HG03442 (cell line): Measurements from ENCODE around the gene LBX2.
"Not testable (repeated sequence)": the region's sequence is repeated elsewhere in the genome, so short reads cannot be mapped to it uniquely, and the experiment has no call there.

ENCODE experiments used
- ATAC-seq: cut with Tn5 transposase; IDR thresholded peaks from one replicate; pipeline ENCODE4 v1.9.1; 2021; ENCODE audit warnings: mild to moderate bottlenecking, moderate library complexity; ENCODE audit not compliant: unreplicated experiment

LBX2 gene

DNA sequence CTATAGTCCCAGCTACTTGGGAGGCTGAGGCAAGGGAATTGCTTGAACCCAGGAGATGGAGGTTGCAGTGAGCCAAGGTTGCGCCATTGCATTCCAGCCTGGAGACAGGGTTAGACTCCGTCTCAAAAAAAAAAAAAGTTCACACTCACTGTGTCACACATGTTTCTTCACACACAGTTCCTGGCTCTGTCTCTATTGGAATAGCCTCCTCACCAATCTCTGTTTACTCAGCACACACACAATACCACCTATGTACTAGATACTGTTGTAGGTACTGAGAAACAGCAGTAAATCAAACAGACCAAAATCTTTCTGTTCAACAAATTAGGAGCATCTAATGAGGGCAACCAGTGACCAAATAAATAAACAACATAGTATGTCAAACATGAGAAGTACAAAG, 13.3 kb downstream of the LBX2 start:
- ATAC-seq, result no peak

DNA sequence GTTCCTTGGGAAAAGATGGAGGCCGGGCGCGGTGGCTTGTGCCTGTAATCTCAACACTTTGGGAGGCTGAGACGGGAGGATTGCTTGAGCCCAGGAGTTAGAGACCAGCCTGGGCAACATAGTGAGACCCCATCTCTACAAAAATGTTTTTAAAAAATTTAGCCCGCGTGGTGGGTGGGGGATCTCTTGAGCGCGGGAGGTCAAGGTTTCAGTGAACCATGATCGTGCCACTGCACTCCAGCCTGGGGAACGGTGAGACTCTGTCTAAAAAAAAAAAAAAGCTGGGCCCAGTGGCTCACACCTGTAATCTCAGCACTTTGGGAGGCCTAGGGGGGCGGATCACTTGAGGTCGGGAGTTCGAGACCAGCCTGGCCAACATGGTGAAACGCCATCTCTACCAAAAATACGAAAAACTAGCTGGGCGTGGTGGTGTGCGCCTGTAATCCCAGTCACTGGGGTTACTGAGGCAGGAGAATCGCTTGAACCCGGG, 15.7 kb downstream of the LBX2 start:
- ATAC-seq, result not testable (repeated sequence)

DNA sequence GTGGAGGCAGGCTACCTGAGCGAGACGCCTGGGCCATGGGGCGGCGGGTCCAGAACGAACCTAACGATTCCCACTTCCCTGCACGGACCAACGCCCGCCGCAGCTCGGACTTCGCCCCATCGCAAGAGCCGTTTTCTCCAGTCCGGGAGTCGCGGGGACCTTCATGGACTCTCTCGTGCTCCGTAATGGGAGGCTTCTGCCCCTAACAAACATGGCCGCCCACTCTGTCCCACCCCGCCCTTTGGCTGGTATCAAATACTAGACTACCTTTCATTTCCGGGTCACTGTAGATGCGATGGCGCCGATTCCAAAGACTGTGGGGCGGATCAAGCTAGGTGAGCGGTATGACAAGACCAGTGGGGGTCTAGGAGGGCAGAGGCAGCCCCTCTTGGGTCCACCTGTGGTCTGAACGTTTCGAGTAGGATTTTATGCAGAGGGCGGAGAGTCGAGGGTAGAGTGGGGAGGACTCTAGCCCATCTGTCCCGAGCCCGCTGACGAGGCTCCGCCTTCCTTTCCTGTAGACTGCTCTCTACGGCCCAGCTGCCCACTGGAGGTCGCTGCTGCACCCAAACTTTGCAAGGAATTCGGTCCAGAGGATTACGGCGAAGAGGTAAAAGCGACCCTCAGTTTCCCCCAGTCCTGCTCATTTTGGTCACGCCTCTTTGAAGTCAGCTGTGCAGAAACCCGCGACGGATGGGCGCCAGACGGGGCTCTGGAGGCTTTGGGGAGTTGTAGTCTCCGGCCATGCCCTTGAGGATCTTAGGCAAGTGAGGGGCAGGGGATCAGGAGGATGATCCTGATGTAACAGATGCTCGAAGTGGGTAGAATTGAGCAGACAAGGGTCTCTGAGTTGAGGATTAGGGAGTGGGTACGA, 16.4 kb downstream of the LBX2 start, which contains the start of the genes CCDC142 and TTC31:
Gene CCDC142, minus strand, starts transcription at position 198 of the 874 bp plus-strand sequence. Its CDS starts 161 bp downstream, at position 37.
Gene TTC31, plus strand, starts transcription at position 281 of the 874 bp plus-strand sequence. Its CDS starts 15 bp downstream, at position 296.
- peak; percentile 84 for ATAC-seq

DNA sequence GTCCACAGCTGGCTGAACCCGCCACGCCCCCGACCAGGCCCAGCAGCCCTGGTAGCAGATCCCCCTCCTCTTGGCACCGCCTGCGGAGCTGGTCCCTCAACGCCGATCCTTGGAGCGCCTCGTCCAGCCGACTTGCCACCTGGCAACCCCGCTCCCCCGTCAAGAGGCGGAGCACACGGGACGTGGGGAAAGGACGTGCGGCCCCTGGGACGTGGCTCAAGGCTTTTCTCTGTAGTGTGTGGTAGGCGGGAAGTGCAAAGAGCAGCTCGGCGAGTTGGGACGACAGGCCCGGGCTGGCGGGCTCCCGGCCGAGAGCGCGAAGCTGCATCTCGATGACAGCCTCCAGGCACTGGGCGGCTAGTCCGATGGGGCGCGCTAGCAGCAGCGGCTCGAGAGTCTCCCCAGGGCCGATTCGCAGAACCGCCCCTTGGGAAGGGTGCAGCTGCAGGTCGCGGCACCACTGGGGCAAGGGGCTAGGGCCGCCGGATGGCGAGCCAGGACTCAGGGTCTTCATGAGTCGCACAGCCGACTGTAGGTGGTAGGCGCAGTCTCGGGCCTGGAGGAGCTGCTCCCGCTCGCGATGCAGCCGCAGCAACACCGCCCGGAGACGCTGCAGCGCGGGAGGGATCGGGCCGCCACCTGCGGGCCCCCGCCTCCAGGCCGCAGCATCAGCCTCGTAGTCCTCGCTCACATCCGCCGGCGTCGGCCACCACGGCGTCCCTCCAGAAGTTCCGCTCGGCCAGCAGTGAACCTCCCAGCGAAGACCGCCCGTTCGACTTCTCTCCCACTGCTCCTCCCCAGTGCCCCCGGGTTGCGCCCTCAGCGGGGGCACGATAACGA, 17.2 kb downstream of the LBX2 start:
- ATAC-seq, result peak; percentile 34

DNA sequence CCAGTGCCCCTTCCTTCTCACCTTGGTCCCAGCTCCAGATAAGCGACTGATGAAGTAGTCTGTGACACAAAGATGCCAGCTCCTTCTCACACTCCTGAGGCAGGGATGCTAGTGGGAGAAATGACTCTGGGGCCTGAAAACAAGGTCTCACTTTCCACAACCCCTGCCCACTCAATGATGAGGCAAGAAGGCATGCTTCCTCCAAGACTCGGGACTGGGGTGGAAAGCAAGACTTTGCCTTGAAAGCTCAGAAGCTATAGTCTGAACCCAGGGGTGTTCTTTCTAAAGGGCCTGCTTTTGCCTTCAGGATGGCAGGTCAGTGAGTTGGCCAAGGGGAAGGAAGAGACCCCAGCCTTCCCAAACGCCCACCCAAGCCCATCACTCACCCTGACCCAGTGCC, 18.0 kb downstream of the LBX2 start:
- ATAC-seq, result no peak

DNA sequence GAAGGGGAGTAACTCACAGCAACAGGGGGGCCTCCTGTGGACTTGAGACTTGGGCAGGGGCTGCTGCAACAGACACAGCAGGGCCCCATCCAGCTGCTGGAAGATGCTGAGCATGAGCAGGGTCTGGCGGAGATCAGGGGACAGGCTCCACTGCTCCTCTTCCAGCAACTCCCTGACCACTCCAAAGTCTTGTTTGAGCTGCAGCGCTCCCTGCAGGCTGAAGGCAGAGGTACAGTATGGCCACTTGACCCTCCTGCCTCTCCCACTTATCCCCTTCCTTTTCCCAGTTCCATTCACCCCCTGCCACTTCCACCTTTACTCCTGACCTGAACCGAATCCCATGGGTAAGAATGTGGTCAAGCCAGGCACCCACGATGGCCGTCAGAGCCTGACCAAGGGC, 24.5 kb downstream of the LBX2 start:
- ATAC-seq, result no peak

DNA sequence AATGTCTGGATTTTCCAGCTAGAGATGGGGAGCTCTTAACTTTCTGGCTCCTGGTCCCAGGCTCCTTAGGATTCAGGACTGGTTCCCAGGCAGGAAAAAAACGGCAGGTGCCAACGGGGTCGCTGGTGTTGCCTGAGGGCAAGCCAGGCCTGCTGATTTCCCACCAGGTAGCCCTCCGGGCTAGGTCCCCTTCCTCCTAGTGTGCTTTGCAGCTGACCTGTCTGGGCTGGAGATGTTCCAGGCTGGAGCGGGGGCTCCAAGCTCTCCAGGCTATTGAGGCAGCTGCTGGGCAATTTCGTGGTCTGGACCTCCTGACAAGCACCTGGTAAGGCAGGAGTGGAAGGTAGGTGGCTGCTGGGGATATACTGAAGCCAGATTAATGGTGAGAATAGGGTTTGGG, 24.9 kb downstream of the LBX2 start:
- ATAC-seq, result no peak

DNA sequence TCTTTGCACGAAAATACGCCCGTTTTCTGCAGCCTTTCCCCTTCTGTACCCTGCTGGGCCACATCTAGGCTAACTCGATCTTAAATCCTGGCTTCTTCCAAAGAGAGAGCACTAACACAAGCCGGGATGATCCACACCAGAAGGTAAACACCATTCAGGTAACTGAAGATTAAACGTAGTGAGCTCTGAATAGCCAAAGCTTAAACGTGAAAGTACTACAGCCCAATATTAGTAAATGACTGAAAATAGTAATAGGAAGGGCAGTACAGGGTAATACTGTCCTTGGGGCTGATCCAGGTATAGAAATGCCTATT, 26.5 kb downstream of the LBX2 start:
- ATAC-seq, result peak; percentile 4

DNA sequence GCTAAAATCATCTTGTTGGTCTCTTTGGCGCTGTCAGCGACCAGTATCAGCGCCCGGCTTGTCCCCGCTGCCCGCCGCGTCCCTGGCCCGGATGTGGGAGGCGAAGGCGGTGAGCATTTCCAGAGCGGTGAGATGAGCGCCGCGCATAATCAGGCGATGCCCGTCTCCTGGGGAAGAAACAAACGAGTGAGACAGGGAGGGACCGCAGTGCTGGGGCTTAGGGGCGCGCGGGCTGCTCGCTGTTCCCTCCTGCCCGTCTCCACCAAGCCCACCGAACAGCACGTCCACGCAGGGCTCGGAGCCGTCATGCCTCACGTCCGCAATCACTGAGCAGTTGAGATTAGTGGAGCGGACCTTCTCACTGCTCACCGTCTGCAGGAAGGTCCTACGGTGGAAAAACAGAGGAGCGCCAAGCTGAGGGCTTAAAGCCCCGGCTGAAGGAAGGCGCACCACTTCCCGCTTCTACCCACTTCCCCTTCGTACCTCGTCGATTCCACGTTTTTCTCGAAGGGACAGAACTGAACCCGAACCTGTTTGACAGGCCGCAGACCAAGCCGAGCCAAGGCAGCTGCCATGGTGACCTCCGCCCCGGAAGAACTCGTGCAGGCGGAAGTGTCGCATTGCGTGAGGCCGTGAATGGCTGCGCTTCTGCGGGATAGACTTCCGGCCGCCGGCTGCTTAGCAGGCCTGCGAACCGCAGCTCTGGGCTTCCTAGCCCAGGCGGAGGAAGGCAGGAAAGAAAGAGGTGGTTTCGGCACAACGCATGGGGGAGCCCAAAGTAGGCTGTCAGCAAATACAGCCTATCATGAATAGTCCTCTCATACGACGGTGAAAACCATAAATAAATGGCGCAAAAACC, 27.1 kb downstream of the LBX2 start, which contains the start of gene MRPL53:
Gene MRPL53, minus strand, starts transcription at position 595 of the 859 bp plus-strand sequence. Its CDS starts 20 bp downstream, at position 575.
- peak; percentile 79 for ATAC-seq

DNA sequence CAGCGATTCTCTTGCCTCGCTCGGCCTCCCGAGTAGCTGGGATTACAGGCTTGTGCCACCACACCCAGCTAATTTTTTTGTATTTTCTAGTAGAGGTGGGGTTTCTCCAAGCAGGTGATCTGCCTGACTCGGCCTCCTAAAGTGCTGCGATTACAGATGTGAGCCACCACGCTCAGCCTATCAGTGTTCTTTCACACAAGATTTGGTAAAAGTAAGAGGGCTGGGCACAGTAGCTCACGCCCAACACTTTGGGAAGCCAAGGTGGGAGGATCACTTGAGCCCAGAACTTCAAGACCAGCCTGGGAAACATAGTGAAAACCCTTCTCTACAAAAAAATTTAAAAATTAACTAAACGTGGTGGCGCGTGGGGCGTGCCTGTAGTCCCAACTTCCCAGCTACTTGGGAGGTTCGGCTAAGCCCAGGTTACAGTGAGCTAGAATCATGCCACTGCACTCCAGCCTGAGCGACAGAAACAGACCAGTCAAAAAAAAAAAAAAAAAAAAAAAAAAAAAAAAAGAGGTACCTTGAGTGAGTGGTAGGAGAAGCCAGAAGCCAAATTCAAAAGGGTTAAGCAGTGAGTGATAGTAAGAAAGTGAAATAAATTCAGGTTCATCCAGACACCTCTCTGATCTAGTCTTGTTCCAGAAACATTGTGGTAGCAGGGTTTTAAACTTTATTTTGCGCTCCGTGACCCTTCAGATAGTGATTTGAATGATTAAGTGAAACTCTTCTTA, 27.9 kb downstream of the LBX2 start:
- ATAC-seq, result no peak

DNA sequence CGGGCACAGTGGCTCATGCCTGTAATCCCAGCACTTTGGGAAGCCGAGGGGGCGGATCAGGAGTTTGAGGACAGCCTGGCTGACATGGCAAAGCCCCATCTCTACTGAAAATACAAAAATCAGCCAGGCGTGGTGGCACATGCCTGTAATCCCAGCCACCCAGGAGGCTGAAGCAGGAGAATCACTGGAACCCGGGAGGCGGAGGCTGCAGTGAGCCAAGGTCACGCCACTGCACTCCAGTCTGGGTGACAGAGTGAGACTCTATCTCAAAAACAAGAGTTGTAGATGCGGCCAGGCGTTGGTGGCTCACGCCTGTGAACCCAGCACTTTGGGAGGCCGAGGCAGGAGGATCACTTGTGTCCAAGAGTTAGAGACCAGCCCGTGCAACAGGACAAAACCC, 28.7 kb downstream of the LBX2 start:
- ATAC-seq, result not testable (repeated sequence)

DNA sequence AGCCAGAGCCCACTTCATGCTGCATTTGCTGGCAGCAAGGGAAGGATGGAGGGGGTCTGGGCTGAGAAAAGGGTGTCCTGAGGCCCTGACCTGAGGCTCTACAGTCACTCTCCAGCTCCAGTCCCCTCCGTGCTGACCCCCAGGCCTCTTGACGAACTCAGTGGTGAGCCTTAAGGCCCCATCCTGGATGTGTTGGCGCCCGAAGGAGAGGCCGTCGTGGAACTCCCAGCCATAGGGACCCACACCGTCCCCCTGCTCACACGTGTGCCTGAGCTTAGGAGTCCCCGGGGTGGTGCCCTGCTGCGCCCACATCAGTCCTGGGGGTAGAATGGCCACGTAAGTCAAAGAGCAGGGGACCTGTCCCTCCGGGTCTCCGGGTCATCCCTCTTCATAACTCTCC, 35.0 kb downstream of the LBX2 start:
- no peak for ATAC-seq

DNA sequence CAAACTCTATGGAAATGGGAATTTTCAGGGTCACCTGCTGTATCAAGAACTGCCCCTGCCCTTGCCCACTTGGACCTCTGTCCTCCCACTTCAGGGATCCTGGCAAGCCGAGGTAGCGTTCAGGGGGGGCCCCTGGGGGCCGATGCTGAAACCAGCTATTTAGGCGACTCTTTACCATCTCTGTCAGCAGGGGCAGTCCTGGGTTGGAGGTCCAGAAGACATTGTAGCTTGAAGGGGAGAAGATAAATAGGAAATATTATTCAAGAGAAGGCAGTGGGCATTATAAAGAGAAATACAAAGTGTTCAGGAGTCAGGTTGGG, 36.7 kb downstream of the LBX2 start:
- no peak for ATAC-seq

DNA sequence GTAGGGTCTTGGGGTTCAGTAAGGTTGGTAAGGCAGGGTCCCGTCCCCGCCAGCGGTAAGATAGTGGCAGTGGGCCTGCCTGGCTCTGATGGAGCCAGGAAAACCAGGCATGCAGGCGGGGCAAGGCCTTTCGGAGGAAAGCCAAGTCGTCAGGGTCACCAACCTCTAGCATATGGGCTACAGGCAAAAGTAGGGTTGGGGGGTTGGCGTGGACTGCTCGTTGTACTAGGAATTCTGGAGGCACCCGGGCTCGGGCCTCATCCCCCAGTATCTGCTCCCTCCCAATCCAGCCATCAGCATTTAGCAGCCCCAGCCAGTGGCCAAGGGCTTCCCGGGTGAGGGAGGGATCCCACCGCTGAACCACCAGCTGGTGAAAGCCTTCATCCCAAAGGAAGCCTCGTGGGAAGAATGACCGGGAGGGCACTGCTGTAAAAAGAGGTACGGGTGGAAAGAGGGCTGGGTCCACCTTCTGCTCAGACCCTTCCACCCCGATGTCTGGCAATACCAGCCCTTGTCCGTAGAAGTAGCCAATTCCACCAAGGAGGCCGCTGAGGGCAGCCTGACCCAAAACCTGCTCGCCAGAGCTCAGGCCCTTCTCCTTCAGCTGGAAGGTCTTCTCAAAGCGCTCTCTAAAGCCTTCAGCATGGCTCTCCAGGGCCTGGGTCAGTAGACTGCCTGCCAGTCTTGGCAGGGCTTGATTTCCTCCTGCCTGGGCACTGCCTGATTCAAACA, 37.2 kb downstream of the LBX2 start:
- ATAC-seq, result no peak

DNA sequence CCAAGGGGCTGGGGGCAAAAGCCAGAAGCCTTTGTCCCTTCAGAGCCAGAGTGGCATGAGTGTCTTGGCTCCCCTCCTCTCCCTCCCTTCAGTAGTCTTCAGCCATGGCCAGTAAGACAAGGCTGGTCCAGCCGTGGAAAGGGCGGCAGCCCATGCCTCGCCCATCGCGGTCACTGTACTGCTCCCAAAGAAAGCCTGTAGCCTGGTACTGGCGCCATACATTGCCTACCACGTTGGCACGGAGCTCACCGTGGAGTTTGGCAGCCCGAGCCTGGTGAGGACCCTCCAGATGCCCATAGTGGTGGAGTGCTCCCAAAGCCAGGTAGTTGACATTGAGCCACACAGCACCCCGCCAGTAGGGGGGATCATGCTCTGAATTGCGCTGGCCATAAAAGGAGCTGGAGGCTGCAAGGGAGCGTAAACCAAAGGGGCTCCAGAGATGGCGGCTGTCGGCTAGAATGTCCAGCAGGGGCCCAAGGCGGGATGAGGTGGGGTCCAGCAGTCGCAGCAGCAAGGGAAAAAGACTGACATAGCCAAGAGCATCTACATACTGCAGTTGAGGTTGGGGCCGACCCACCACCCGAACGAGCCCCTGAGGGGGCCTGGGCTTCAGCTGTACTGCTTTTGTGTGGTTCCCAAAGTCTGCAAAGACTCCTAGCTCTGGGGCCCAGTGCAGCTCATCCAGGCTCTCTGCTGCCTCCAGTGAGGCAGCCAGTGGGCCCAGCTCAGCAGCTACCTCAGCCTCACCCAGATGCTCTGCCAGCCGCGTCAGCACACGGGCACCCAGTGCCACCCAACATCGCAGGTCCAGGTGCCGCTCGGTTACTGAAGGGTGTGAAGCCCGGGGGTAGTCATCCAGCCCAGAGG, 38.0 kb downstream of the LBX2 start:
- no peak for ATAC-seq

DNA sequence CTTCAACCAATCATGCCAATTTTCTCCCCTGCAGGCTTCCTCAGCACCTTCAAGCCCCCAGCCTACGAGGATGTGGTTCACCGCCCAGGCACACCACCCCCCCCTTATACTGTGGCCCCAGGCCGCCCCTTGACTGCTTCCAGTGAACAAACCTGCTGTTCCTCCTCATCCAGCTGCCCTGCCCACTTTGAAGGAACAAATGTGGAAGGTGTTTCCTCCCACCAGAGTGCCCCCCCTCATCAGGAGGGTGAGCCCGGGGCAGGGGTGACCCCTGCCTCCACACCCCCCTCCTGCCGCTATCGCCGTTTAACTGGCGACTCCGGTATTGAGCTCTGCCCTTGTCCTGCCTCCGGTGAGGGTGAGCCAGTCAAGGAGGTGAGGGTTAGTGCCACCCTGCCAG, 39.2 kb downstream of the LBX2 start:
- ATAC-seq, result not testable (repeated sequence)

DNA sequence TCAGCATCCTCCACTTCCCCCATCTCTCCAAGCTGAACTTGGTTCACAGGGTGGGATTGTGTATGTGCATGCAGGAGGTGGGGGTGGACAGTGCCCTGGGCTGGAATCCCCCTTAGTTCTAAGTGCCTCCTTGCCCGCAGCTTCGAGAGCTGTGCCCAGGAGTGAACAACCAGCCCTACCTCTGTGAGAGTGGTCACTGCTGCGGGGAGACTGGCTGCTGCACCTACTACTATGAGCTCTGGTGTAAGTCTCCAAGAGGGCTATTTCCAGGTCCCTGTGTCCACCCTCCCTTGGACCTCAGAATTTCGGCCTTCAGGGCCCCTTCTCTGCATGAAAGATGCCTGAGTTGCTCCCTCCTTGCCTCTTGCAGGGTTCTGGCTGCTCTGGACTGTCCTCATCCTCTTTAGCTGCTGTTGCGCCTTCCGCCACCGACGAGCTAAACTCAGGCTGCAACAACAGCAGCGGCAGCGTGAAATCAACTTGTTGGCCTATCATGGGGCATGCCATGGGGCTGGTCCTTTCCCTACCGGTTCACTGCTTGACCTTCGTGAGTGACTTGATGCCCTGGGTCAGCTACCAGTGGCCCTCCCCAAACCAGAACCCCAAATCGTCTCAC, 39.8 kb downstream of the LBX2 start:
- ATAC-seq, result not testable (repeated sequence)

DNA sequence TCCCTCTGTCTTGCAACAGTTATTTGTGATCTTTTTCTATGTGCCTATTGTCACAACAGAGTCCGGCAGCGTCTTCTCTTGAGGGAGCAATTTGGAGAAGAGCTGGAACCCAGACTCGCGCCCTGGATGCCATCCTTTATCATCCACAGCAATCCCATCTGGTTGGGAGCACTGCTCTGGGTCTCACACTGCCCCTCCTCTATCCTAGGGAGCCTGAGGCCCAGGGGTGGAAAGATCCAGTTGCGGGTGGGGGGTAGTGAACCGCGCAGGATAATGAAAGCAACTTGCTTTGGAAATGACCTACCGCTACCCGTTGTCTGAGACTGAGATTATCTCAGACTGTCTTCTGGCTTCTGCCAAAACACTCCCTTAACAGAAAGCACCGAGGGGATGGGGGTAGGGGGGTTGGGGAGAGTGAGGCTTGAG, 40.5 kb downstream of the LBX2 start:
- no peak for ATAC-seq
